ENCODE measurements around the gene ATP9A.

GRCh38 chr20:51616060-51616459 lies 152.1 kb downstream of the ATP9A start:
- TF ChIP-seq EZH2 (IDR thresholded peaks at IDR 0.05) (no peak), POLR2AphosphoS5 (IDR thresholded peaks at IDR 0.05; ENCODE audit: borderline replicate concordance, low read depth, low read length) (no peak)

Data from SK-N-MC (cell line).